Upper lobe of left lung (tissue), 6 donors: ENCODE data around the gene SETD4. TPM values are rescaled to one million over a fixed set of nuclear protein-coding genes. Genes with fewer than 3 reads are reported as not detected.
A peak's percentile ranks its signal among the peaks of the same experiment; 100 is the strongest.

ENCODE experiments used
- ATAC-seq, 2 donors: fragments of 200-7000 bp; cut with Tn5 transposase; one replicate each; pipeline ENCODE4 v1.9.1; 2022; ENCODE audit warnings: mild to moderate bottlenecking in 2 of 2, moderate library complexity in 2 of 2; ENCODE audit not compliant: low FRiP score in 2 of 2
- DNase-seq, 2 donors: peaks; one replicate each; pipeline ENCODE4 v3.0.0-alpha.2; 2019 to 2020
- H3K27ac ChIP-seq, 4 donors: fragments of 200-600 bp; sonication (generic); one replicate each; pipeline ENCODE4 v1.5.1; 2016 to 2019
- H3K27me3 ChIP-seq, 4 donors: fragments of 200-600 bp; sonication (generic); one replicate each; pipeline ENCODE4 v1.5.1; 2017 to 2019
- H3K36me3 ChIP-seq, 4 donors: fragments of 200-600 bp; sonication (generic); one replicate each; pipeline ENCODE4 v1.5.1; 2016 to 2019
- H3K4me1 ChIP-seq, 4 donors: fragments of 200-600 bp; sonication (generic); one replicate each; pipeline ENCODE4 v1.5.1; 2018 to 2019
- H3K4me3 ChIP-seq, 4 donors: fragments of 200-600 bp; sonication (generic); one replicate each; pipeline ENCODE4 v1.5.1; 2017 to 2019; ENCODE audit warnings: mild to moderate bottlenecking in 2 of 4, moderate library complexity in 1 of 4
- H3K9me3 ChIP-seq, 4 donors: fragments of 200-600 bp; sonication (generic); one replicate each; pipeline ENCODE4 v1.5.1; 2018 to 2019
- EP300 ChIP-seq, 4 donors: sonication (generic); formaldehyde crosslinking; IDR thresholded peaks; one replicate each; pipeline ENCODE4 v1.5.1; 2017; ENCODE audit warnings: antibody characterized with exemption in 4 of 4, control low read depth in 2 of 4
- POLR2A ChIP-seq, 4 donors: fragments of 450-650 bp; IDR thresholded peaks; one replicate each; pipeline ENCODE4 v1.5.1; 2016 to 2017; ENCODE audit warnings: antibody characterized with exemption in 4 of 4, mild to moderate bottlenecking in 2 of 4
- POLR2AphosphoS5 ChIP-seq, 2 donors: sonication (generic); formaldehyde crosslinking; IDR thresholded peaks; one replicate each; pipeline ENCODE4 v1.5.1; 2017; ENCODE audit warnings: antibody characterized with exemption in 2 of 2
- WGBS, 2 donors: methylation state at CpG; one replicate each; pipeline ENCODE4 v1.1.5; 2017 to 2018; 5-methylcytosine and 5-hydroxymethylcytosine counted together
- total RNA-seq, 6 donors: library from RNA; depleted of rRNA in 4 of 6; stranded (reverse); fragments of >200 nt in 4 of 6; gene quantifications; one replicate each; pipeline versions ENCODE4 v1.1.0 to v1.2.1, GENCODE V29; 2016 to 2021
- TF ChIP-seq, protein P1 (sequence below), 6 experiments: fragments of 450-650 bp in 4 of 6; fragments of 200-600 bp in 2 of 6; sonication (generic) in 2 of 6; IDR thresholded peaks; one replicate each; pipeline ENCODE4 v1.5.1; 2016 to 2019; ENCODE audit warnings: antibody characterized with exemption in 6 of 6
- donor health status: DM: no; HTN: no; CAD: no; lungs with moderate emphysema.
- donor health status: DM: no; HTN: yes; CAD: no; lungs with severe emphysema.

SETD4 gene
- total RNA-seq, 6 donors from 2014 or later: 16.0 to 55.5 (median 25.1) TPM

- H3K9me3 ChIP-seq: peaks cover 0 to 6% (median 4%) of the 10 kb centered on the region in 4 donors
- TF ChIP-seq, protein P1, sequence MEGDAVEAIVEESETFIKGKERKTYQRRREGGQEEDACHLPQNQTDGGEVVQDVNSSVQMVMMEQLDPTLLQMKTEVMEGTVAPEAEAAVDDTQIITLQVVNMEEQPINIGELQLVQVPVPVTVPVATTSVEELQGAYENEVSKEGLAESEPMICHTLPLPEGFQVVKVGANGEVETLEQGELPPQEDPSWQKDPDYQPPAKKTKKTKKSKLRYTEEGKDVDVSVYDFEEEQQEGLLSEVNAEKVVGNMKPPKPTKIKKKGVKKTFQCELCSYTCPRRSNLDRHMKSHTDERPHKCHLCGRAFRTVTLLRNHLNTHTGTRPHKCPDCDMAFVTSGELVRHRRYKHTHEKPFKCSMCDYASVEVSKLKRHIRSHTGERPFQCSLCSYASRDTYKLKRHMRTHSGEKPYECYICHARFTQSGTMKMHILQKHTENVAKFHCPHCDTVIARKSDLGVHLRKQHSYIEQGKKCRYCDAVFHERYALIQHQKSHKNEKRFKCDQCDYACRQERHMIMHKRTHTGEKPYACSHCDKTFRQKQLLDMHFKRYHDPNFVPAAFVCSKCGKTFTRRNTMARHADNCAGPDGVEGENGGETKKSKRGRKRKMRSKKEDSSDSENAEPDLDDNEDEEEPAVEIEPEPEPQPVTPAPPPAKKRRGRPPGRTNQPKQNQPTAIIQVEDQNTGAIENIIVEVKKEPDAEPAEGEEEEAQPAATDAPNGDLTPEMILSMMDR (IDR thresholded peaks at IDR 0.05): no peak
- TF ChIP-seq POLR2A (IDR thresholded peaks at IDR 0.05) (no peak), POLR2AphosphoS5 (IDR thresholded peaks at IDR 0.05) (no peak), EP300 (IDR thresholded peaks at IDR 0.05) (no peak)
- H3K27ac ChIP-seq: peak overlapping the region in 1 of 4 donors; percentile 21
- ATAC-seq (no peak), DNase-seq (no peak)
- H3K4me1 ChIP-seq: peaks cover 26 to 44% (median 33%) of the 10 kb centered on the region in 4 donors
- no peaks in the 10 kb centered on the region for H3K27me3 ChIP-seq
- H3K4me3 ChIP-seq: no peak overlapping the region
- 41 to 43% methylated on average over 3 of the region's 3 CpGs for WGBS, 2 donors
- H3K36me3 ChIP-seq: peaks cover 0 to 18% (median 6%) of the 10 kb centered on the region in 4 donors
Observed at GRCh38 chr21:36073181-36073580, 12.9 kb upstream of the SETD4 start.

- H3K4me3 ChIP-seq: no peak overlapping the region
- H3K9me3 ChIP-seq: peaks cover 0 to 6% (median 4%) of the 10 kb centered on the region in 4 donors
- DNase-seq (no peak), ATAC-seq (no peak)
- H3K4me1 ChIP-seq: peaks cover 26 to 41% (median 31%) of the 10 kb centered on the region in 4 donors
- 95% methylated on average over 12 of the region's 12 CpGs for WGBS, 2 donors
- peaks cover 0 to 18% (median 6%) of the 10 kb centered on the region in 4 donors for H3K36me3 ChIP-seq
- H3K27ac ChIP-seq: no peak overlapping the region
- H3K27me3 ChIP-seq: no peaks in the 10 kb centered on the region
- TF ChIP-seq EP300 (IDR thresholded peaks at IDR 0.05): no peak
- TF ChIP-seq, protein P1 (IDR thresholded peaks at IDR 0.05): no peak
- TF ChIP-seq POLR2A (IDR thresholded peaks at IDR 0.05): no peak
- no peak for TF ChIP-seq POLR2AphosphoS5 (IDR thresholded peaks at IDR 0.05)
Observed at GRCh38 chr21:36072453-36073162, 12.3 kb upstream of the SETD4 start.

DNA sequence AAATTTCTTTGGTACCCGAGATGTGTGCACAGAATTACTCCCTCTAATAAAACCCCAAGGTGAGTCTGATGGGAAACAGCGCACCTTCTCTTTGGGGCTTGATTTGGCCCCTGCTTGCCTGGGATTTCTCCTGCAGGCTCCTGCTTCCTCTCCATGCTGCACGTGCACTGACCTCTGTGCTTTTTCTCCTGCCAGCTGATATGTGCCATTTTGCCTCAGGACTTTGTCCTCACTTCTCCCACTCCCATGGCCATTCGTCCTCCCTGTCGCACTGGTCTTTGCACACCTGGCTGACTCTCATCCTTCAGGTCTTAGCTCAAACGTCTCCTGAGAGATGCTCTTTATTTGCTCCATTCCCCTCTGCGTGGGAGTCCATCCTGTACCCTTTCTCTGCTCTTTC is 10.7 kb upstream of the SETD4 start:
- ATAC-seq (no peak), DNase-seq (no peak)
- H3K36me3 ChIP-seq: peaks cover 0 to 18% (median 6%) of the 10 kb centered on the region in 4 donors
- no peaks in the 10 kb centered on the region for H3K27me3 ChIP-seq
- no peak for TF ChIP-seq POLR2A (IDR thresholded peaks at IDR 0.05)
- no peak for TF ChIP-seq EP300 (IDR thresholded peaks at IDR 0.05)
- no peak for TF ChIP-seq POLR2AphosphoS5 (IDR thresholded peaks at IDR 0.05)
- TF ChIP-seq, protein P1 (IDR thresholded peaks at IDR 0.05): no peak
- peaks cover 26 to 32% (median 31%) of the 10 kb centered on the region in 4 donors for H3K4me1 ChIP-seq
- 84% methylated on average over 7 of the region's 7 CpGs for WGBS, 2 donors
- H3K9me3 ChIP-seq: peaks cover 0 to 6% (median 4%) of the 10 kb centered on the region in 4 donors
- H3K27ac ChIP-seq: no peak overlapping the region
- peak overlapping the region in 2 of 4 donors; percentile 88 to 94 for H3K4me3 ChIP-seq

DNA sequence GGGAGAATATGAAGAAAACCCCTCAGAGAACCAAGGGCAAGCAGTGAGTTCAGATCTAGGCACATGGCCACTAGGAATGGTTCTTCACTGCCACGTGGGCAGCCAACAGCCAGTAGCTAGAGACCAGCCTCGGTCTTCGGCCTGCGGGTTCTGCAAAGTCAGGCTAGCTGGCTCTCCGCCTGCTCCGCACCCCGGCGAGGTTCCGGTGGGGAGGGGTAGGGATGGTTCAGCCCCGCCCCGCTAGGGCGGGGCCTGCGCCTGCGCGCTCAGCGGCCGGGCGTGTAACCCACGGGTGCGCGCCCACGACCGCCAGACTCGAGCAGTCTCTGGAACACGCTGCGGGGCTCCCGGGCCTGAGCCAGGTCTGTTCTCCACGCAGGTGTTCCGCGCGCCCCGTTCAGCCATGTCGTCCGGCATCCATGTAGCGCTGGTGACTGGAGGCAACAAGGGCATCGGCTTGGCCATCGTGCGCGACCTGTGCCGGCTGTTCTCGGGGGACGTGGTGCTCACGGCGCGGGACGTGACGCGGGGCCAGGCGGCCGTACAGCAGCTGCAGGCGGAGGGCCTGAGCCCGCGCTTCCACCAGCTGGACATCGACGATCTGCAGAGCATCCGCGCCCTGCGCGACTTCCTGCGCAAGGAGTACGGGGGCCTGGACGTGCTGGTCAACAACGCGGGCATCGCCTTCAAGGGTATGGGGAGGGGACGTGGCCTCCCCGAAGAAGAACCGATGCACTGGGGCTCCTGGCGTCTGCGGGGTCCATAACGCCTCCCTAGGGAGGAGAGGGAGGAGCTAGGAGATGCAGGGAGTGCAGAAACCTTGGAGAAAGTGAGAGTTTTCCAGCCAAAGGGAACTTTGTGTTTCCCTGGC is 9.6 kb upstream of the SETD4 start, which contains the start of gene CBR1:
Gene CBR1, plus strand, starts transcription at position 312 of the 871 bp plus-strand sequence. Its CDS starts 92 bp downstream, at position 404.
- Histone ChIP-seq H3K4me3 (peak within 1 kb of the TSS; percentile 74 to 94 (median 84)), H3K36me3 (peaks cover 0 to 18% (median 6%) of the 10 kb centered on the region in 4 donors), H3K4me1 (peaks cover 26 to 35% (median 31%) of the 10 kb centered on the region in 4 donors), H3K27me3 (no peaks in the 10 kb centered on the region), H3K9me3 (peaks cover 0 to 6% (median 4%) of the 10 kb centered on the region in 4 donors), H3K27ac (peak within 1 kb of the TSS; percentile 81 to 86 (median 83))
- TF ChIP-seq POLR2A (IDR thresholded peaks at IDR 0.05): peak; percentile 11 to 91 (median 72)
- TF ChIP-seq EP300 (IDR thresholded peaks at IDR 0.05): peak in 1 of 4 donors; percentile 61
- TF ChIP-seq, protein P1 (IDR thresholded peaks at IDR 0.05): peak in 3 of 6 experiments; percentile 24 to 40 (median 27)
- TF ChIP-seq POLR2AphosphoS5 (IDR thresholded peaks at IDR 0.05): peak; percentile 67 to 87
- 0 to 1% methylated on average over 29 to 36 of the region's 71 CpGs for WGBS, 2 donors
- peak; percentile 96 to 99 for ATAC-seq
- DNase-seq: peak; percentile 97 to 98
